ENCODE data around the gene PCDH17. TPM values are rescaled to one million over a fixed set of nuclear protein-coding genes. Genes with fewer than 3 reads are reported as not detected.

PCDH17 gene
- total and polyA plus RNA-seq, 4 donors, result 0.59 to 8.8 (median 0.98) TPM

- TF ChIP-seq EGR1 (IDR thresholded peaks at IDR 0.05; ENCODE audit: low read depth in 2 of 2), result no peak
- no peak for TF ChIP-seq GABPA (IDR thresholded peaks at IDR 0.05 in 1 of 2, conservative IDR thresholded peaks at IDR 0.05 in 1 of 2)
- TF ChIP-seq, protein P1, sequence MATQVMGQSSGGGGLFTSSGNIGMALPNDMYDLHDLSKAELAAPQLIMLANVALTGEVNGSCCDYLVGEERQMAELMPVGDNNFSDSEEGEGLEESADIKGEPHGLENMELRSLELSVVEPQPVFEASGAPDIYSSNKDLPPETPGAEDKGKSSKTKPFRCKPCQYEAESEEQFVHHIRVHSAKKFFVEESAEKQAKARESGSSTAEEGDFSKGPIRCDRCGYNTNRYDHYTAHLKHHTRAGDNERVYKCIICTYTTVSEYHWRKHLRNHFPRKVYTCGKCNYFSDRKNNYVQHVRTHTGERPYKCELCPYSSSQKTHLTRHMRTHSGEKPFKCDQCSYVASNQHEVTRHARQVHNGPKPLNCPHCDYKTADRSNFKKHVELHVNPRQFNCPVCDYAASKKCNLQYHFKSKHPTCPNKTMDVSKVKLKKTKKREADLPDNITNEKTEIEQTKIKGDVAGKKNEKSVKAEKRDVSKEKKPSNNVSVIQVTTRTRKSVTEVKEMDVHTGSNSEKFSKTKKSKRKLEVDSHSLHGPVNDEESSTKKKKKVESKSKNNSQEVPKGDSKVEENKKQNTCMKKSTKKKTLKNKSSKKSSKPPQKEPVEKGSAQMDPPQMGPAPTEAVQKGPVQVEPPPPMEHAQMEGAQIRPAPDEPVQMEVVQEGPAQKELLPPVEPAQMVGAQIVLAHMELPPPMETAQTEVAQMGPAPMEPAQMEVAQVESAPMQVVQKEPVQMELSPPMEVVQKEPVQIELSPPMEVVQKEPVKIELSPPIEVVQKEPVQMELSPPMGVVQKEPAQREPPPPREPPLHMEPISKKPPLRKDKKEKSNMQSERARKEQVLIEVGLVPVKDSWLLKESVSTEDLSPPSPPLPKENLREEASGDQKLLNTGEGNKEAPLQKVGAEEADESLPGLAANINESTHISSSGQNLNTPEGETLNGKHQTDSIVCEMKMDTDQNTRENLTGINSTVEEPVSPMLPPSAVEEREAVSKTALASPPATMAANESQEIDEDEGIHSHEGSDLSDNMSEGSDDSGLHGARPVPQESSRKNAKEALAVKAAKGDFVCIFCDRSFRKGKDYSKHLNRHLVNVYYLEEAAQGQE (IDR thresholded peaks at IDR 0.05), result no peak
- TF ChIP-seq HNF4G (IDR thresholded peaks at IDR 0.05), result no peak
- TF ChIP-seq, protein P2, sequence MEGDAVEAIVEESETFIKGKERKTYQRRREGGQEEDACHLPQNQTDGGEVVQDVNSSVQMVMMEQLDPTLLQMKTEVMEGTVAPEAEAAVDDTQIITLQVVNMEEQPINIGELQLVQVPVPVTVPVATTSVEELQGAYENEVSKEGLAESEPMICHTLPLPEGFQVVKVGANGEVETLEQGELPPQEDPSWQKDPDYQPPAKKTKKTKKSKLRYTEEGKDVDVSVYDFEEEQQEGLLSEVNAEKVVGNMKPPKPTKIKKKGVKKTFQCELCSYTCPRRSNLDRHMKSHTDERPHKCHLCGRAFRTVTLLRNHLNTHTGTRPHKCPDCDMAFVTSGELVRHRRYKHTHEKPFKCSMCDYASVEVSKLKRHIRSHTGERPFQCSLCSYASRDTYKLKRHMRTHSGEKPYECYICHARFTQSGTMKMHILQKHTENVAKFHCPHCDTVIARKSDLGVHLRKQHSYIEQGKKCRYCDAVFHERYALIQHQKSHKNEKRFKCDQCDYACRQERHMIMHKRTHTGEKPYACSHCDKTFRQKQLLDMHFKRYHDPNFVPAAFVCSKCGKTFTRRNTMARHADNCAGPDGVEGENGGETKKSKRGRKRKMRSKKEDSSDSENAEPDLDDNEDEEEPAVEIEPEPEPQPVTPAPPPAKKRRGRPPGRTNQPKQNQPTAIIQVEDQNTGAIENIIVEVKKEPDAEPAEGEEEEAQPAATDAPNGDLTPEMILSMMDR (IDR thresholded peaks at IDR 0.05; ENCODE audit: low read depth, low read length, missing input control), result no peak
- no peak for TF ChIP-seq JUND (IDR thresholded peaks at IDR 0.05)
- TF ChIP-seq RAD21 (IDR thresholded peaks at IDR 0.05), result no peak
- TF ChIP-seq YY1 (IDR thresholded peaks at IDR 0.05), result no peak
- TF ChIP-seq RXRA (IDR thresholded peaks at IDR 0.05), result no peak
- no peak for TF ChIP-seq TAF1 (conservative IDR thresholded peaks at IDR 0.05)
- TF ChIP-seq FOXA2 (IDR thresholded peaks at IDR 0.05), result no peak
- peaks cover 0 to 4% (median 0%) of the 10 kb centered on the region in 4 donors for H3K27me3 ChIP-seq (ENCODE audit: control insufficient read depth in 4 of 4, insufficient read depth in 4 of 4, low read length in 3 of 4)
- no peaks in the 10 kb centered on the region for H3K9me3 ChIP-seq (ENCODE audit: control insufficient read depth in 4 of 4, low read length in 3 of 4)
- no peaks in the 10 kb centered on the region for H3K36me3 ChIP-seq (ENCODE audit: control insufficient read depth in 4 of 4, insufficient read depth in 3 of 4, low read depth in 1 of 4, low read length in 3 of 4)
- 71% methylated on average over 2 of the region's 2 CpGs for WGBS
- no peak for DNase-seq (ENCODE audit: low spot score)
- no peaks in the 10 kb centered on the region for H3K4me1 ChIP-seq (ENCODE audit: control insufficient read depth in 4 of 4, insufficient read depth in 4 of 4, low read length in 3 of 4)
- H3K9ac ChIP-seq (ENCODE audit: low read depth in 1 of 2, low read length in 2 of 2), result no peak overlapping the region
- no peak overlapping the region for H3K27ac ChIP-seq (ENCODE audit: low read depth in 1 of 2, low read length in 2 of 2)
- H3K4me3 ChIP-seq (ENCODE audit: low read depth in 1 of 3, low read length in 3 of 3), result no peak overlapping the region
Observed at GRCh38 chr13:57672168-57672567, 40.6 kb downstream of the PCDH17 start.

DNA sequence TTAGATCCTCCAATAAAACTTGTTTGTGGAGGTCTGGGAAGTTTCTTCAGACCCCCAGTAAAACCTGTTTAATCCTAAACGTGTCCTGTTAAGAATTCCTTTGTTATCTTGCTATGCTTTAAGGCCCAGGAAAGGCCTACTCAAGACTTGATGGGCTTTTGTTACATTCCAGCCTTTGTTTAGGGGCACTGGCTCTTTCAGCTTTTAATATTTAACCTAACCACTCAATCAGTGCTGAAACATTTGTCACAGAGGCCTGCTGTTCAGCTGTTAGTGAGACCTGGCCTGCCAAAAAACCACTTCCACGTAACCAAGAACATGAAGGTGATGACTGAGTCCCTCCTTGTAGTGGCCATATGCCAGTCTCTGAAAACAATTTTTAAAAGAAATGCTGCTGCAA, 41.7 kb downstream of the PCDH17 start:
- Histone ChIP-seq H3K9me3 (ENCODE audit: control insufficient read depth in 4 of 4, low read length in 3 of 4) (no peaks in the 10 kb centered on the region), H3K4me1 (ENCODE audit: control insufficient read depth in 4 of 4, insufficient read depth in 4 of 4, low read length in 3 of 4) (no peaks in the 10 kb centered on the region), H3K4me3 (ENCODE audit: low read depth in 1 of 3, low read length in 3 of 3) (no peak overlapping the region), H3K27ac (ENCODE audit: low read depth in 1 of 2, low read length in 2 of 2) (no peak overlapping the region), H3K9ac (ENCODE audit: low read depth in 1 of 2, low read length in 2 of 2) (no peak overlapping the region), H3K36me3 (ENCODE audit: control insufficient read depth in 4 of 4, insufficient read depth in 3 of 4, low read depth in 1 of 4, low read length in 3 of 4) (no peaks in the 10 kb centered on the region), H3K27me3 (ENCODE audit: control insufficient read depth in 4 of 4, insufficient read depth in 4 of 4, low read length in 3 of 4) (peaks cover 0 to 4% (median 0%) of the 10 kb centered on the region in 4 donors)
- TF ChIP-seq ZBTB33 (IDR thresholded peaks at IDR 0.05) (no peak), SP1 (IDR thresholded peaks at IDR 0.05) (no peak), RAD21 (IDR thresholded peaks at IDR 0.05) (no peak), HNF4A (conservative IDR thresholded peaks at IDR 0.05) (no peak), EGR1 (IDR thresholded peaks at IDR 0.05; ENCODE audit: low read depth in 2 of 2) (no peak), GABPA (IDR thresholded peaks at IDR 0.05 in 1 of 2, conservative IDR thresholded peaks at IDR 0.05 in 1 of 2) (no peak), NR2F2 (IDR thresholded peaks at IDR 0.05) (no peak), HNF4G (IDR thresholded peaks at IDR 0.05) (no peak), FOXA2 (IDR thresholded peaks at IDR 0.05) (no peak), FOXA1 (IDR thresholded peaks at IDR 0.05) (no peak), RXRA (IDR thresholded peaks at IDR 0.05) (no peak)
- TF ChIP-seq, protein P3, sequence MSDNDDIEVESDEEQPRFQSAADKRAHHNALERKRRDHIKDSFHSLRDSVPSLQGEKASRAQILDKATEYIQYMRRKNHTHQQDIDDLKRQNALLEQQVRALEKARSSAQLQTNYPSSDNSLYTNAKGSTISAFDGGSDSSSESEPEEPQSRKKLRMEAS (IDR thresholded peaks at IDR 0.05), result no peak
- WGBS, result 63% methylated on average over 2 of the region's 2 CpGs
- no peak for DNase-seq (ENCODE audit: low spot score)
